Neural cell (in vitro differentiated cells): ENCODE results near the gene SAT1.

ENCODE experiments used
- CTCF ChIP-seq: fragments of 450-650 bp; IDR thresholded peaks from 2 replicates; pipeline ENCODE4 v1.5.1; 2014; ENCODE audit warnings: antibody characterized with exemption, mild to moderate bottlenecking, moderate library complexity; ENCODE audit not compliant: poor library complexity, severe bottlenecking
- EZH2 ChIP-seq: fragments of 200-600, 300-800 bp; shearing (Covaris generic), sonication (generic); IDR thresholded peaks from 2 replicates; pipeline ENCODE4 v1.6.1; 2014; ENCODE audit warnings: antibody characterized with exemption, low read length, borderline replicate concordance, mild to moderate bottlenecking; ENCODE audit not compliant: insufficient read depth, poor library complexity, severe bottlenecking
- MXI1 ChIP-seq: fragments of 450-650 bp; conservative IDR thresholded peaks from 2 replicates; pipeline ENCODE4 v1.6.1; 2014; ENCODE audit warnings: antibody characterized with exemption, mild to moderate bottlenecking; ENCODE audit not compliant: poor library complexity, severe bottlenecking
- POLR2AphosphoS5 ChIP-seq: IDR thresholded peaks from 2 replicates; pipeline ENCODE4 v1.6.1; 2012
- TAF1 ChIP-seq: IDR thresholded peaks from 2 replicates; pipeline ENCODE4 v1.6.1; 2012; ENCODE audit warnings: low read depth

GRCh38 chrX:23792861-23793553 lies 10.0 kb downstream of the SAT1 start:
- TF ChIP-seq CTCF: no peak
- no peak for TF ChIP-seq EZH2
- no peak for TF ChIP-seq TAF1
- no peak for TF ChIP-seq POLR2AphosphoS5
- no peak for TF ChIP-seq MXI1
